Measurements from ENCODE around the gene STX17.

Gene STX17

GRCh38 chr9:99962680-99963261 lies 56.3 kb downstream of the STX17 start (continued):
- TF ChIP-seq ZNF660 (tag by site-specific recombination; IDR thresholded peaks at IDR 0.05) (no peak), ZNF692 (tag by site-specific recombination; IDR thresholded peaks at IDR 0.05) (no peak), GLIS1 (tag by site-specific recombination; IDR thresholded peaks at IDR 0.05) (no peak), GLI4 (tag by site-specific recombination; IDR thresholded peaks at IDR 0.05) (no peak), ZNF670 (tag by site-specific recombination; IDR thresholded peaks at IDR 0.05; ENCODE audit: low read depth) (no peak)

DNA sequence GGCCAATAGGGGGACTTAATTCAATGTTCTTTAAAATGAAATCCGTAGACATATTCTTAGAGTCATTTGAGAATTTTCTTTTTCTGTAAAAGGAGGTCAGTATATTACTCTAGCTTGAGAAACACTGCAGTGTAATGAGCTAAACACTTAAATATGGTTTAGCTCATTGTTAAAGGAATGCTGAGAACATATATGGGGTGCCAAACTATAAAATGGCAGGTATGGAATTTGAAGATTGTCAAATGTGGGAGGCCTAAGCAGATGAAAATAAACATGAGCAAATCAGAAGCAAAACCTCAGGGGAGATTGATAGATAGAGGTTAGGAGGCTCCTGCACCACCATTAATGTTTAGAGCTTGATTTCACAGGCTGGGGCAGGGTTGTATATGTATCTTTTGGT lies 57.9 kb downstream of the STX17 start:
- TF ChIP-seq, protein P1, sequence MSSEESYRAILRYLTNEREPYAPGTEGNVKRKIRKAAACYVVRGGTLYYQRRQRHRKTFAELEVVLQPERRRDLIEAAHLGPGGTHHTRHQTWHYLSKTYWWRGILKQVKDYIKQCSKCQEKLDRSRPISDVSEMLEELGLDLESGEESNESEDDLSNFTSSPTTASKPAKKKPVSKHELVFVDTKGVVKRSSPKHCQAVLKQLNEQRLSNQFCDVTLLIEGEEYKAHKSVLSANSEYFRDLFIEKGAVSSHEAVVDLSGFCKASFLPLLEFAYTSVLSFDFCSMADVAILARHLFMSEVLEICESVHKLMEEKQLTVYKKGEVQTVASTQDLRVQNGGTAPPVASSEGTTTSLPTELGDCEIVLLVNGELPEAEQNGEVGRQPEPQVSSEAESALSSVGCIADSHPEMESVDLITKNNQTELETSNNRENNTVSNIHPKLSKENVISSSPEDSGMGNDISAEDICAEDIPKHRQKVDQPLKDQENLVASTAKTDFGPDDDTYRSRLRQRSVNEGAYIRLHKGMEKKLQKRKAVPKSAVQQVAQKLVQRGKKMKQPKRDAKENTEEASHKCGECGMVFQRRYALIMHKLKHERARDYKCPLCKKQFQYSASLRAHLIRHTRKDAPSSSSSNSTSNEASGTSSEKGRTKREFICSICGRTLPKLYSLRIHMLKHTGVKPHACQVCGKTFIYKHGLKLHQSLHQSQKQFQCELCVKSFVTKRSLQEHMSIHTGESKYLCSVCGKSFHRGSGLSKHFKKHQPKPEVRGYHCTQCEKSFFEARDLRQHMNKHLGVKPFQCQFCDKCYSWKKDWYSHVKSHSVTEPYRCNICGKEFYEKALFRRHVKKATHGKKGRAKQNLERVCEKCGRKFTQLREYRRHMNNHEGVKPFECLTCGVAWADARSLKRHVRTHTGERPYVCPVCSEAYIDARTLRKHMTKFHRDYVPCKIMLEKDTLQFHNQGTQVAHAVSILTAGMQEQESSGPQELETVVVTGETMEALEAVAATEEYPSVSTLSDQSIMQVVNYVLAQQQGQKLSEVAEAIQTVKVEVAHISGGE (tag by site-specific recombination; conservative IDR thresholded peaks at IDR 0.05; ENCODE audit: low read depth), result no peak
- TF ChIP-seq, protein P2, sequence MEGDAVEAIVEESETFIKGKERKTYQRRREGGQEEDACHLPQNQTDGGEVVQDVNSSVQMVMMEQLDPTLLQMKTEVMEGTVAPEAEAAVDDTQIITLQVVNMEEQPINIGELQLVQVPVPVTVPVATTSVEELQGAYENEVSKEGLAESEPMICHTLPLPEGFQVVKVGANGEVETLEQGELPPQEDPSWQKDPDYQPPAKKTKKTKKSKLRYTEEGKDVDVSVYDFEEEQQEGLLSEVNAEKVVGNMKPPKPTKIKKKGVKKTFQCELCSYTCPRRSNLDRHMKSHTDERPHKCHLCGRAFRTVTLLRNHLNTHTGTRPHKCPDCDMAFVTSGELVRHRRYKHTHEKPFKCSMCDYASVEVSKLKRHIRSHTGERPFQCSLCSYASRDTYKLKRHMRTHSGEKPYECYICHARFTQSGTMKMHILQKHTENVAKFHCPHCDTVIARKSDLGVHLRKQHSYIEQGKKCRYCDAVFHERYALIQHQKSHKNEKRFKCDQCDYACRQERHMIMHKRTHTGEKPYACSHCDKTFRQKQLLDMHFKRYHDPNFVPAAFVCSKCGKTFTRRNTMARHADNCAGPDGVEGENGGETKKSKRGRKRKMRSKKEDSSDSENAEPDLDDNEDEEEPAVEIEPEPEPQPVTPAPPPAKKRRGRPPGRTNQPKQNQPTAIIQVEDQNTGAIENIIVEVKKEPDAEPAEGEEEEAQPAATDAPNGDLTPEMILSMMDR (tag by site-specific recombination; IDR thresholded peaks at IDR 0.05), result no peak
- TF ChIP-seq SCRT2 (tag by site-specific recombination; IDR thresholded peaks at IDR 0.05) (no peak), ZNF555 (tag by site-specific recombination; conservative IDR thresholded peaks at IDR 0.05) (no peak), ZBTB20 (tag by site-specific recombination; IDR thresholded peaks at IDR 0.05) (no peak)
- H3K36me3 ChIP-seq (ENCODE audit: control insufficient read depth in 2 of 2, insufficient read depth in 1 of 2, low read length in 2 of 2), result peaks cover 3 to 46% of the 10 kb centered on the region in 2 experiments; a peak in 2 of 3 replicates
- no peaks in the 10 kb centered on the region for H3K4me1 ChIP-seq (ENCODE audit: control insufficient read depth, insufficient read depth, low read length)
- ChIA-PET CTCF (interaction anchor here (0.6 kb wide), 1 partner anchor 835 kb away, joined by 3 read pairs; no protein-coding TSS in a partner anchor), POLR2A (interaction anchor here (0.5 kb wide), 1 partner anchor 148 kb away, joined by 7 read pairs; no protein-coding TSS in a partner anchor)
- no peaks in the 10 kb centered on the region for H3K9me3 ChIP-seq (ENCODE audit: control insufficient read depth, insufficient read depth, low read depth, low read length)
- no peak overlapping the region for H3K27ac ChIP-seq (ENCODE audit: extremely low read depth, low read depth, low read length)
- H3K4me3 ChIP-seq (ENCODE audit: low read depth, low read length), result no peak overlapping the region

- ChIA-PET POLR2A (no interaction called here), CTCF (interaction anchor here (0.6 kb wide), 1 partner anchor 124 kb away, joined by 3 read pairs; no protein-coding TSS in a partner anchor)
- Histone ChIP-seq H3K4me1 (ENCODE audit: control insufficient read depth, insufficient read depth, low read length) (no peaks in the 10 kb centered on the region), H3K36me3 (ENCODE audit: control insufficient read depth in 2 of 2, insufficient read depth in 1 of 2, low read length in 2 of 2) (peaks cover 3 to 46% of the 10 kb centered on the region in 2 experiments; a peak in 1 of 3 replicates), H3K4me3 (ENCODE audit: low read depth, low read length) (no peak overlapping the region), H3K27ac (ENCODE audit: extremely low read depth, low read depth, low read length) (no peak overlapping the region), H3K9me3 (ENCODE audit: control insufficient read depth, insufficient read depth, low read depth, low read length) (no peaks in the 10 kb centered on the region)
- TF ChIP-seq ZBTB1 (tag by site-specific recombination; IDR thresholded peaks at IDR 0.05) (no peak), ZNF133 (tag by site-specific recombination; IDR thresholded peaks at IDR 0.05) (no peak), ZNF404 (tag by site-specific recombination; IDR thresholded peaks at IDR 0.05) (no peak), ZNF600 (tag by site-specific recombination; IDR thresholded peaks at IDR 0.05) (no peak), ZNF571 (tag by site-specific recombination; IDR thresholded peaks at IDR 0.05) (no peak), SCRT2 (tag by site-specific recombination; IDR thresholded peaks at IDR 0.05) (no peak), ZNF610 (tag by site-specific recombination; IDR thresholded peaks at IDR 0.05; ENCODE audit: borderline replicate concordance) (no peak), ZNF701 (tag by site-specific recombination; IDR thresholded peaks at IDR 0.05) (no peak), ZNF416 (tag by site-specific recombination; IDR thresholded peaks at IDR 0.05) (no peak), KLF9 (tag by site-specific recombination; IDR thresholded peaks at IDR 0.05; ENCODE audit: low read depth) (no peak), ZNF449 (tag by site-specific recombination; IDR thresholded peaks at IDR 0.05) (no peak), KLF16 (tag by site-specific recombination; IDR thresholded peaks at IDR 0.05) (no peak), BCL6B (tag by site-specific recombination; IDR thresholded peaks at IDR 0.05) (no peak)
- TF ChIP-seq, protein P3, sequence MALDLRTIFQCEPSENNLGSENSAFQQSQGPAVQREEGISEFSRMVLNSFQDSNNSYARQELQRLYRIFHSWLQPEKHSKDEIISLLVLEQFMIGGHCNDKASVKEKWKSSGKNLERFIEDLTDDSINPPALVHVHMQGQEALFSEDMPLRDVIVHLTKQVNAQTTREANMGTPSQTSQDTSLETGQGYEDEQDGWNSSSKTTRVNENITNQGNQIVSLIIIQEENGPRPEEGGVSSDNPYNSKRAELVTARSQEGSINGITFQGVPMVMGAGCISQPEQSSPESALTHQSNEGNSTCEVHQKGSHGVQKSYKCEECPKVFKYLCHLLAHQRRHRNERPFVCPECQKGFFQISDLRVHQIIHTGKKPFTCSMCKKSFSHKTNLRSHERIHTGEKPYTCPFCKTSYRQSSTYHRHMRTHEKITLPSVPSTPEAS (tag by site-specific recombination; IDR thresholded peaks at IDR 0.05), result no peak
Observed at GRCh38 chr9:99966001-99966400, 59.5 kb downstream of the STX17 start.
